GM06990 (cell line): Measurements from ENCODE around the gene TULP3.

Experiments used
- DNase-seq: peaks from one replicate; pipeline ENCODE4 v3.0.0-alpha.2; 2011; ENCODE audit not compliant: insufficient read length; ENCODE audit errors: extremely low read depth
- H3K27me3 ChIP-seq: replicated peaks from 2 replicates; pipeline ENCODE4 v1.6.0; 2011; ENCODE audit warnings: low read length; ENCODE audit not compliant: control insufficient read depth, insufficient read depth
- H3K36me3 ChIP-seq: 2 replicates; pipeline ENCODE4 v1.5.1; 2011; ENCODE audit warnings: low read length; ENCODE audit not compliant: control insufficient read depth, insufficient read depth
- H3K4me3 ChIP-seq: replicated peaks from 2 replicates; pipeline ENCODE4 v1.5.1; 2011; ENCODE audit warnings: low read depth, mild to moderate bottlenecking, control low read depth, low read length
- CTCF ChIP-seq: IDR thresholded peaks from 2 replicates; pipeline ENCODE4 v1.5.1; 2011; ENCODE audit warnings: low read length, control low read depth, mild to moderate bottlenecking, inconsistent platforms; ENCODE audit not compliant: insufficient read depth, poor library complexity, severe bottlenecking

TULP3 gene

GRCh38 chr12:2879853-2880252 lies 10.8 kb upstream of the TULP3 start:
- no peaks in the 10 kb centered on the region for H3K36me3 ChIP-seq
- H3K27me3 ChIP-seq: no peaks in the 10 kb centered on the region
- no peak for TF ChIP-seq CTCF
- no peak for DNase-seq
- H3K4me3 ChIP-seq: no peak overlapping the region

GRCh38 chr12:2884810-2885209 lies 5.9 kb upstream of the TULP3 start:
- peaks cover 7% of the 10 kb centered on the region for H3K36me3 ChIP-seq
- TF ChIP-seq CTCF: no peak
- no peaks in the 10 kb centered on the region for H3K27me3 ChIP-seq
- H3K4me3 ChIP-seq: no peak overlapping the region
- no peak for DNase-seq

- Histone ChIP-seq H3K27me3 (no peaks in the 10 kb centered on the region), H3K36me3 (peaks cover 7% of the 10 kb centered on the region), H3K4me3 (no peak overlapping the region)
- no peak for DNase-seq
- TF ChIP-seq CTCF: no peak
Observed at GRCh38 chr12:2886768-2887450, 3.8 kb upstream of the TULP3 start.

GRCh38 chr12:2890001-2890387 lies 697 bp upstream of the TULP3 start:
- TF ChIP-seq CTCF: no peak
- H3K36me3 ChIP-seq: peaks cover 7% of the 10 kb centered on the region
- no peaks in the 10 kb centered on the region for H3K27me3 ChIP-seq
- peak overlapping the region; percentile 92 for H3K4me3 ChIP-seq
- no peak for DNase-seq

GRCh38 chr12:2891240-2892053 lies 756 bp downstream of the TULP3 start:
- Histone ChIP-seq H3K36me3 (peaks cover 4% of the 10 kb centered on the region), H3K27me3 (no peaks in the 10 kb centered on the region), H3K4me3 (peak overlapping the region; percentile 92)
- no peak for TF ChIP-seq CTCF
- DNase-seq: no peak
